ENCODE data around the gene SEC62.
"Not testable (repeated sequence)": the region's sequence is repeated elsewhere in the genome, so short reads cannot be mapped to it uniquely, and the experiment has no call there.

The SEC62 gene

GRCh38 chr3:170016057-170016456 lies 49.5 kb downstream of the SEC62 start:
- DNase-seq, result no peak

GRCh38 chr3:170019306-170019705 lies 52.7 kb downstream of the SEC62 start:
- DNase-seq, result not testable (repeated sequence)

GRCh38 chr3:170021083-170021482 lies 54.5 kb downstream of the SEC62 start:
- no peak for DNase-seq

- no peak for DNase-seq
These were observed 55.7 kb downstream of the SEC62 start for GRCh38 chr3:170022336-170022735.

GRCh38 chr3:170023165-170023564 lies 56.6 kb downstream of the SEC62 start:
- DNase-seq, result no peak

- DNase-seq, result no peak
These were observed 58.0 kb downstream of the SEC62 start for GRCh38 chr3:170024581-170024980.

GRCh38 chr3:170027233-170028102 lies 60.9 kb downstream of the SEC62 start:
- no peak for DNase-seq

GRCh38 chr3:170033489-170033888 lies 66.9 kb downstream of the SEC62 start:
- DNase-seq, result peak; percentile 18 to 25

- DNase-seq, result peak; percentile 67 to 88
These were observed 71.1 kb downstream of the SEC62 start, which contains the start of gene GPR160 for GRCh38 chr3:170037463-170038433. TSS of gene GPR160 (plus strand) at chr3:170037995. CDS start at chr3:170083973, 45,978 bp downstream.

GRCh38 chr3:170038434-170039110 lies 72.0 kb downstream of the SEC62 start:
- DNase-seq, result peak; percentile 20 to 36

- no peak for DNase-seq
These were observed 73.8 kb downstream of the SEC62 start for GRCh38 chr3:170040418-170040817.

GRCh38 chr3:170043506-170043905 lies 76.9 kb downstream of the SEC62 start:
- no peak for DNase-seq

GRCh38 chr3:170044271-170044670 lies 77.7 kb downstream of the SEC62 start:
- peak; percentile 28 to 32 for DNase-seq

- DNase-seq, result peak; percentile 57 to 61
These were observed 78.2 kb downstream of the SEC62 start for GRCh38 chr3:170044795-170045244.

- no peak for DNase-seq
These were observed 79.9 kb downstream of the SEC62 start for GRCh38 chr3:170046269-170047132.

- no peak for DNase-seq
These were observed 80.5 kb downstream of the SEC62 start for GRCh38 chr3:170047133-170047404.

All from inflammatory macrophage treated with lipopolysaccharide for 1 hour (primary cell).